Measurements from ENCODE around the gene SHB. TPM values are rescaled to one million over a fixed set of nuclear protein-coding genes. Genes with fewer than 3 reads are reported as not detected.

The SHB gene
- total and polyA plus RNA-seq, 2 experiments from 2014 or later, result 28.2 to 46.9 TPM

GRCh38 chr9:38060681-38061080, 8.3 kb downstream of the SHB start:
- no peak overlapping the region for H3K27ac ChIP-seq
- no peaks in the 10 kb centered on the region for H3K9me3 ChIP-seq (ENCODE audit: low read depth)
- no peak overlapping the region for H3K4me3 ChIP-seq
- H3K27me3 ChIP-seq, result no peaks in the 10 kb centered on the region
- peaks cover 47% of the 10 kb centered on the region for H3K4me1 ChIP-seq (ENCODE audit: low read depth)
- DNase-seq (ENCODE audit: low read depth in 1 of 2, low spot score in 1 of 2), result no peak
- no peak for TF ChIP-seq CTCF (IDR thresholded peaks at IDR 0.05; ENCODE audit: low read depth, low read length)
- no peaks in the 10 kb centered on the region for H3K36me3 ChIP-seq

GRCh38 chr9:38059233-38059936, 9.6 kb downstream of the SHB start:
- TF ChIP-seq CTCF (IDR thresholded peaks at IDR 0.05; ENCODE audit: low read depth, low read length), result no peak
- Histone ChIP-seq H3K27me3 (no peaks in the 10 kb centered on the region), H3K4me3 (no peak overlapping the region), H3K9me3 (ENCODE audit: low read depth) (no peaks in the 10 kb centered on the region), H3K27ac (no peak overlapping the region), H3K4me1 (ENCODE audit: low read depth) (peaks cover 36% of the 10 kb centered on the region), H3K36me3 (no peaks in the 10 kb centered on the region)
- DNase-seq (ENCODE audit: low read depth in 1 of 2, low spot score in 1 of 2), result no peak

- DNase-seq (ENCODE audit: low read depth in 1 of 2, low spot score in 1 of 2), result peak in 1 of 2 donors; percentile 40
- peaks cover 28% of the 10 kb centered on the region for H3K4me1 ChIP-seq (ENCODE audit: low read depth)
- H3K4me3 ChIP-seq, result no peak overlapping the region
- H3K27ac ChIP-seq, result no peak overlapping the region
- H3K36me3 ChIP-seq, result no peaks in the 10 kb centered on the region
- no peaks in the 10 kb centered on the region for H3K27me3 ChIP-seq
- H3K9me3 ChIP-seq (ENCODE audit: low read depth), result no peaks in the 10 kb centered on the region
- TF ChIP-seq CTCF (IDR thresholded peaks at IDR 0.05; ENCODE audit: low read depth, low read length), result no peak
Observed at GRCh38 chr9:38058452-38059232, 10.4 kb downstream of the SHB start.

GRCh38 chr9:38057416-38058195, 11.4 kb downstream of the SHB start:
- no peak for DNase-seq (ENCODE audit: low read depth in 1 of 2, low spot score in 1 of 2)

More at GRCh38 chr9:38057416-38058195, 11.4 kb downstream of the SHB start:
- no peak for TF ChIP-seq CTCF (IDR thresholded peaks at IDR 0.05; ENCODE audit: low read depth, low read length)
- Histone ChIP-seq H3K9me3 (ENCODE audit: low read depth) (no peaks in the 10 kb centered on the region), H3K36me3 (no peaks in the 10 kb centered on the region), H3K27ac (no peak overlapping the region), H3K4me1 (ENCODE audit: low read depth) (peaks cover 20% of the 10 kb centered on the region), H3K4me3 (no peak overlapping the region), H3K27me3 (no peaks in the 10 kb centered on the region)

All from cardiac muscle cell (in vitro differentiated cells and primary cell).